OCI-LY1 (cell line): ENCODE data around the gene P4HB.

Source experiments
- H2AFZ ChIP-seq: fragments of 200-600 bp; sonication (generic), shearing (Covaris generic); 2 replicates; pipeline ENCODE4 v1.6.0; 2014; ENCODE audit warnings: antibody characterized with exemption, mild to moderate bottlenecking, low read length
- H3F3A ChIP-seq: fragments of 200-600 bp; sonication (generic), shearing (Covaris generic); 2 replicates; pipeline ENCODE4 v1.6.0; 2014; ENCODE audit warnings: mild to moderate bottlenecking, antibody characterized with exemption, low read length, moderate library complexity; ENCODE audit not compliant: insufficient read depth
- H3K27ac ChIP-seq: fragments of 200-600 bp; sonication (generic); 2 replicates; pipeline ENCODE4 v1.5.1; 2014; ENCODE audit warnings: low read length, mixed run types, mild to moderate bottlenecking, low read depth; ENCODE audit not compliant: poor library complexity, severe bottlenecking
- H3K27me3 ChIP-seq: fragments of 200-600 bp; sonication (generic); 2 replicates; pipeline ENCODE4 v1.6.0; 2014; ENCODE audit warnings: antibody characterized with exemption, mild to moderate bottlenecking, low read length, moderate library complexity; ENCODE audit not compliant: insufficient read depth
- H3K36me3 ChIP-seq: fragments of 200-600 bp; sonication (generic); 2 replicates; pipeline ENCODE4 v1.6.1; 2014; ENCODE audit warnings: mild to moderate bottlenecking, antibody characterized with exemption, low read length, moderate library complexity, mixed read lengths; ENCODE audit not compliant: insufficient read depth
- H3K4me1 ChIP-seq: fragments of 200-600 bp; sonication (generic); 2 replicates; pipeline ENCODE4 v1.5.1; 2014; ENCODE audit warnings: mild to moderate bottlenecking, low read length, moderate library complexity; ENCODE audit not compliant: insufficient read depth, severe bottlenecking
- H3K4me2 ChIP-seq: fragments of 200-600 bp; sonication (generic), shearing (Covaris generic); 2 replicates; pipeline ENCODE4 v1.6.1; 2014; ENCODE audit warnings: low read length
- H3K4me3 ChIP-seq: fragments of 200-600 bp; sonication (generic); 2 replicates; pipeline ENCODE4 v1.5.1; 2014; ENCODE audit warnings: low read length, low read depth, mild to moderate bottlenecking, mixed read lengths; ENCODE audit not compliant: poor library complexity, severe bottlenecking
- H3K79me2 ChIP-seq: fragments of 200-600 bp; shearing (Covaris generic); 2 replicates; pipeline ENCODE4 v1.6.1; 2016; ENCODE audit warnings: mixed run types, low read length, mixed read lengths; ENCODE audit not compliant: insufficient read depth
- H3K9ac ChIP-seq: fragments of 200-600 bp; sonication (generic), shearing (Covaris generic); 2 replicates; pipeline ENCODE4 v1.6.1; 2014; ENCODE audit warnings: mild to moderate bottlenecking, low read length, mixed read lengths
- H3K9me2 ChIP-seq: fragments of 200-600 bp; sonication (generic), shearing (Covaris generic); 2 replicates; pipeline ENCODE4 v1.6.1; 2014; ENCODE audit warnings: low read depth, mild to moderate bottlenecking, low read length, mixed read lengths
- H3K9me3 ChIP-seq: fragments of 200-600 bp; shearing (Covaris generic); 2 replicates; pipeline ENCODE4 v1.6.1; 2014; ENCODE audit warnings: low read length, mixed read lengths
- H4K20me1 ChIP-seq: fragments of 200-600 bp; sonication (generic), shearing (Covaris generic); 2 replicates; pipeline ENCODE4 v1.6.0; 2016; ENCODE audit warnings: mild to moderate bottlenecking, low read length; ENCODE audit not compliant: insufficient read depth
- CTCF ChIP-seq: fragments of 200-600 bp; sonication (generic), shearing (Covaris generic); IDR thresholded peaks from 2 replicates; pipeline ENCODE4 v1.5.1; 2017; ENCODE audit warnings: mild to moderate bottlenecking, antibody characterized with exemption, low read length, moderate library complexity, mixed read lengths
- EZH2 ChIP-seq: fragments of 200-600 bp; sonication (generic), shearing (Covaris generic); IDR thresholded peaks from 2 replicates; pipeline ENCODE4 v1.8.0; 2017; ENCODE audit warnings: borderline replicate concordance, mixed run types, mild to moderate bottlenecking, antibody characterized with exemption, low read length, moderate library complexity, mixed read lengths

Gene P4HB

GRCh38 chr17:81905424-81905875 lies 45.1 kb upstream of the P4HB start:
- H3F3A ChIP-seq, result no peaks in the 10 kb centered on the region
- H3K9me2 ChIP-seq, result no peaks in the 10 kb centered on the region
- TF ChIP-seq EZH2 (no peak), CTCF (no peak)
- peaks cover 59% of the 10 kb centered on the region for H3K36me3 ChIP-seq
- H3K9ac ChIP-seq, result no peak overlapping the region
- H3K4me2 ChIP-seq, result no peak overlapping the region
- H3K27ac ChIP-seq, result no peak overlapping the region
- peaks cover 19% of the 10 kb centered on the region for H3K4me1 ChIP-seq
- no peaks in the 10 kb centered on the region for H3K79me2 ChIP-seq
- H2AFZ ChIP-seq, result no peak overlapping the region
- H3K9me3 ChIP-seq, result no peaks in the 10 kb centered on the region
- H3K27me3 ChIP-seq, result peaks cover 4% of the 10 kb centered on the region; the same call in 1 of the 2 replicates
- H4K20me1 ChIP-seq, result no peaks in the 10 kb centered on the region
- H3K4me3 ChIP-seq, result no peak overlapping the region

- H4K20me1 ChIP-seq, result no peaks in the 10 kb centered on the region
- H3K9ac ChIP-seq, result no peak overlapping the region
- H2AFZ ChIP-seq, result no peak overlapping the region
- peaks cover 13% of the 10 kb centered on the region for H3K4me1 ChIP-seq
- no peak overlapping the region for H3K27ac ChIP-seq
- H3F3A ChIP-seq, result no peaks in the 10 kb centered on the region
- H3K4me3 ChIP-seq, result no peak overlapping the region
- peaks cover 65% of the 10 kb centered on the region for H3K36me3 ChIP-seq
- H3K9me3 ChIP-seq, result no peaks in the 10 kb centered on the region
- peaks cover 4% of the 10 kb centered on the region; the same call in 1 of the 2 replicates for H3K27me3 ChIP-seq
- TF ChIP-seq CTCF (no peak), EZH2 (no peak)
- H3K9me2 ChIP-seq, result no peaks in the 10 kb centered on the region
- H3K79me2 ChIP-seq, result no peaks in the 10 kb centered on the region
- no peak overlapping the region for H3K4me2 ChIP-seq
Measured at GRCh38 chr17:81904600-81905423, 44.5 kb upstream of the P4HB start.

GRCh38 chr17:81903896-81904599 lies 43.7 kb upstream of the P4HB start:
- Histone ChIP-seq H3K4me2 (no peak overlapping the region), H3K9ac (no peak overlapping the region), H3K4me1 (peaks cover 9% of the 10 kb centered on the region), H3K79me2 (no peaks in the 10 kb centered on the region), H3K9me2 (no peaks in the 10 kb centered on the region), H3K4me3 (no peak overlapping the region), H4K20me1 (no peaks in the 10 kb centered on the region), H3K27me3 (peaks cover 4% of the 10 kb centered on the region; the same call in 1 of the 2 replicates), H3K27ac (no peak overlapping the region), H3K36me3 (peaks cover 69% of the 10 kb centered on the region), H3K9me3 (no peaks in the 10 kb centered on the region), H2AFZ (no peak overlapping the region), H3F3A (no peaks in the 10 kb centered on the region)
- TF ChIP-seq CTCF, result no peak
- no peak for TF ChIP-seq EZH2
